Stimulated activated CD8-positive, alpha-beta memory T cell treated with anti-CD3 and anti-CD28 coated beads, Interleukin-7, amount 100 ng/mL, for 4 hours (primary cell): Measurements from ENCODE around the gene MCM8.

Experiments
- DNase-seq, 2 donors: peaks; one replicate each; pipeline ENCODE4 v3.0.0-alpha.2; 2020; ENCODE audit warnings: low read depth in 2 of 2

MCM8 gene

GRCh38 chr20:6040958-6041807, 90.7 kb downstream of the MCM8 start:
- DNase-seq: no peak

DNA sequence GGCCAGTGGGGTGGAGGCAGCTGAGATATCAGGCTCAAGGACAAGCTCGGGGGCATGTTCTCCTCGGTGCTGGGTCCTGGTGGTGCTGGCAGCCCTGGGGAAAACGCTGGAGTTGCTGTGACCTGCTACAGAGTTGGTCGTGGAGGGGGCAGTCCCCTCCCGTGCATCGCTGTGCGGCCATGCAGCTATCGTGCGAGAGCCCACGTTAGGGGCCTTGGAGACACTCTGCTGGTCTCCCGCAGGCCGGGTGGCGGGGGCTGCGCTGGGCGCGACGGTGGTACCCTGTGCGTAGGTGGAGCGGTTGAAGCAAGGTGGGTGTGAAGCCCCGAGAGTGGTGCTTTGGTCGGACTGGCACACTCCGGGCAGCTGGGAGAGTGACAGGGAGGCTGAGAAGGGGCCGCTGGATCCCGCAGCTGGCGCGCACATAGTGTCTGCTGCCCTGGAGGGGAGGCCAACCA, 91.4 kb downstream of the MCM8 start:
- DNase-seq: no peak

DNA sequence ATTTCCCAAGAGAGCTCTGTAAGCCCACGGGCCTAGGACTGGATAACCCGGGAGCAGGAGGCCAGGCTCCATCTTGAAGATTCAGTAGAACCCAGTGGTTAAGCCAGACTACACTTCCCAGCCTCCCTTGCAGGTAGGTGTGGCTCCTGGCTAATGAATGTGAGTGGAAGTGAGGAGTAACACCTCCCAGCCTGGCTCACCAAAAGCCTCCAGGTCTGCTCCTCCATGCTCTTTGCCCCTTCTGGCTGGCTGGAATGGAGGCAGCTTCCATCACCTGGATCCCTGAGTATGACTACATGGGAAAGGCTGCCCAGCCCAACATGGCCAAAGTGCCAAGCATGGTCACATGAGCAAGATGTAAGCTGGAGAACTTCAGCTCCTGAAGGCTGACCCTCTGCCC, 93.7 kb downstream of the MCM8 start:
- no peak for DNase-seq

DNA sequence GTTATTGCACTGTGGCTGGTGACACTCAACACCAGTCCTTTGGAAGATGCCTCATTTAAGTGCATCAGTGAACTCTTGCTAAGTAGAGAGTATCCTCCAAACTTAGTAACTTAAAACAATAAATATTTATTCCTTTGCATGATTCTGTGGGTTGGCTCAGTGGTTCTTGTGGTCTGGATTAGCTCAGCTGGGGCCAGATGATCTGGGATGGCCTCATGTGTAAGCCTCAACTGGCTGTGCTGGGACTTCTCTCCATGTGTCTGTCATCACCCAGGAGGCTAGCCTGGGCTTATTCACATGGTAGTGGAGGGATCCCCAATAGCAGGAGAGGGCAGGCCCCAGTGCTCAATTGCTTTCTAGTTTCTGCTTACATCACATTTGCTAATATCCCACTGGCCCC, 95.1 kb downstream of the MCM8 start:
- DNase-seq: no peak

DNA sequence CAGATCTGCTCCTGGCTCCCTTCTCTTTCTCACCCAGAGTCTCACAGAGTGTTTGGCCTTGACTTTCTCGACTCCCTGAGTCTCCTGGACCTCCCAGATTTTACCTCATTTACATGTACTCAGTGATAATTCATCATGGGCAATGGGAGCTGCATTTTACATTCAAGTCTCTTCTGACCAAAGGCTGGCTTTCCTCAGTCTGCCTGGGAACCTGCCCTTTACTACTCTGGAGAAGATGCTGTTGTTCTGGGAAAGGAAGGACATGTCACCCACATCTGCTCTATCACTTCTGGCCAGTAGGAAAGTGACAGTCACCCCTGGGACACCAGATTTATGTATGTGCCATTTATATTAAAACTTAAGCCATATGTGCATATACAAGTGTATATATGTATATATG, 96.0 kb downstream of the MCM8 start:
- no peak for DNase-seq

- no peak for DNase-seq
Observed at GRCh38 chr20:6048391-6048790, 97.9 kb downstream of the MCM8 start.
